ENCODE measurements around the gene SPAG6.

The SPAG6 gene

GRCh38 chr10:22322641-22323160 is 22.6 kb upstream of the SPAG6 start:
- no peak for DNase-seq

- DNase-seq = no peak
These were observed 21.6 kb upstream of the SPAG6 start for GRCh38 chr10:22323538-22324305.

- no peak for DNase-seq
These were observed 20.9 kb upstream of the SPAG6 start for GRCh38 chr10:22324413-22324812.

GRCh38 chr10:22324893-22325271 is 20.4 kb upstream of the SPAG6 start:
- DNase-seq = no peak

- peak; percentile 67 for DNase-seq
These were observed 19.8 kb upstream of the SPAG6 start for GRCh38 chr10:22325272-22326144.

- peak; percentile 39 for DNase-seq
These were observed 19.1 kb upstream of the SPAG6 start for GRCh38 chr10:22326145-22326702.

GRCh38 chr10:22329150-22329549 is 16.1 kb upstream of the SPAG6 start:
- no peak for DNase-seq

GRCh38 chr10:22332116-22332692 is 13.1 kb upstream of the SPAG6 start:
- DNase-seq = no peak

GRCh38 chr10:22333167-22333974 is 11.9 kb upstream of the SPAG6 start:
- no peak for DNase-seq

- no peak for DNase-seq
These were observed 11.4 kb upstream of the SPAG6 start for GRCh38 chr10:22333975-22334282.

- peak; percentile 29 for DNase-seq
These were observed 10.7 kb upstream of the SPAG6 start for GRCh38 chr10:22334414-22335172.

- DNase-seq = peak; percentile 65
These were observed 9.9 kb upstream of the SPAG6 start for GRCh38 chr10:22335173-22335933.

- DNase-seq = no peak
These were observed 7.0 kb upstream of the SPAG6 start for GRCh38 chr10:22338185-22338900.

GRCh38 chr10:22338931-22339330 is 6.4 kb upstream of the SPAG6 start:
- no peak for DNase-seq

- no peak for DNase-seq
These were observed 5.5 kb upstream of the SPAG6 start for GRCh38 chr10:22339761-22340328.

GRCh38 chr10:22340329-22341189 is 4.7 kb upstream of the SPAG6 start:
- peak; percentile 81 for DNase-seq

- no peak for DNase-seq
These were observed 3.9 kb upstream of the SPAG6 start for GRCh38 chr10:22341190-22341925.

GRCh38 chr10:22341926-22342196 is 3.4 kb upstream of the SPAG6 start:
- DNase-seq = no peak

Data from fibroblast of skin of right biceps (primary cell).